Measurements from ENCODE around the gene KAZN.

The KAZN gene

GRCh38 chr1:14626869-14627607 lies 28.6 kb downstream of the KAZN start (continued):
- no peak for TF ChIP-seq KLF17 (tag by site-specific recombination; IDR thresholded peaks at IDR 0.05)
- TF ChIP-seq ZNF404 (tag by site-specific recombination; IDR thresholded peaks at IDR 0.05) = no peak
- no peak for TF ChIP-seq ZNF624 (tag by site-specific recombination; IDR thresholded peaks at IDR 0.05)
- TF ChIP-seq ZNF10 (tag by site-specific recombination; IDR thresholded peaks at IDR 0.05) = no peak
- TF ChIP-seq ZNF785 (tag by site-specific recombination; IDR thresholded peaks at IDR 0.05) = no peak
- no peak for TF ChIP-seq ZNF292 (tag by site-specific recombination; IDR thresholded peaks at IDR 0.05; ENCODE audit: borderline replicate concordance, low read depth)
- no peak for TF ChIP-seq ZNF426 (tag by site-specific recombination; IDR thresholded peaks at IDR 0.05)
- TF ChIP-seq ZNF692 (tag by site-specific recombination; IDR thresholded peaks at IDR 0.05) = peak; percentile 92
- TF ChIP-seq ZNF747 (tag by site-specific recombination; IDR thresholded peaks at IDR 0.05) = no peak
- no peak for TF ChIP-seq ZNF580 (tag by site-specific recombination; IDR thresholded peaks at IDR 0.05)
- TF ChIP-seq WT1 (tag by site-specific recombination; IDR thresholded peaks at IDR 0.05) = peak; percentile 66
- no peak for TF ChIP-seq FEZF1 (tag by site-specific recombination; IDR thresholded peaks at IDR 0.05)
- TF ChIP-seq ZNF239 (tag by site-specific recombination; IDR thresholded peaks at IDR 0.05) = no peak
- TF ChIP-seq KLF10 (tag by site-specific recombination; IDR thresholded peaks at IDR 0.05) = no peak
- TF ChIP-seq TCF7L2 (IDR thresholded peaks at IDR 0.05; ENCODE audit: borderline replicate concordance, low read depth, low read length) = peak; percentile 94
- no peak for TF ChIP-seq ZNF768 (tag by site-specific recombination; IDR thresholded peaks at IDR 0.05)
- no peak for TF ChIP-seq ZNF394 (tag by site-specific recombination; IDR thresholded peaks at IDR 0.05; ENCODE audit: borderline replicate concordance)
- TF ChIP-seq PRDM10 (tag by site-specific recombination; IDR thresholded peaks at IDR 0.05) = peak; percentile 49
- peak; percentile 100 for TF ChIP-seq TRIM28 (IDR thresholded peaks at IDR 0.05; ENCODE audit: borderline replicate concordance, low read length)
- TF ChIP-seq ZFP3 (tag by site-specific recombination; IDR thresholded peaks at IDR 0.05; ENCODE audit: low read depth) = no peak
- TF ChIP-seq HOXD13 (CRISPR knock-in tag; IDR thresholded peaks at IDR 0.05; ENCODE audit: borderline replicate concordance) = no peak
- no peak for TF ChIP-seq ZNF660 (tag by site-specific recombination; IDR thresholded peaks at IDR 0.05)
- no peak for TF ChIP-seq ZBTB11 (tag by site-specific recombination; conservative IDR thresholded peaks at IDR 0.05; ENCODE audit: low read depth)
- TF ChIP-seq ZBTB8A (tag by site-specific recombination; IDR thresholded peaks at IDR 0.05) = no peak
- TF ChIP-seq GLIS1 (tag by site-specific recombination; IDR thresholded peaks at IDR 0.05) = peak; percentile 89
- TF ChIP-seq ZNF560 (tag by site-specific recombination; IDR thresholded peaks at IDR 0.05; ENCODE audit: borderline replicate concordance) = no peak
- TF ChIP-seq ZNF514 (tag by site-specific recombination; IDR thresholded peaks at IDR 0.05) = no peak
- TF ChIP-seq ZFP37 (tag by site-specific recombination; IDR thresholded peaks at IDR 0.05) = no peak
- no peak for TF ChIP-seq ZNF792 (tag by site-specific recombination; IDR thresholded peaks at IDR 0.05)
- TF ChIP-seq ZNF623 (tag by site-specific recombination; IDR thresholded peaks at IDR 0.05) = no peak
- no peak for TF ChIP-seq ZNF132 (tag by site-specific recombination; IDR thresholded peaks at IDR 0.05; ENCODE audit: borderline replicate concordance)
- no peak for TF ChIP-seq GFI1B (tag by site-specific recombination; IDR thresholded peaks at IDR 0.05)

Data from HEK293 (cell line).